HG03354 (cell line): ENCODE measurements around the gene NPC2.

ENCODE experiments used
- ATAC-seq: cut with Tn5 transposase; IDR thresholded peaks from one replicate; pipeline ENCODE4 v1.9.1; 2021; ENCODE audit warnings: mild to moderate bottlenecking; ENCODE audit not compliant: unreplicated experiment, poor library complexity, severe bottlenecking

The NPC2 gene

DNA sequence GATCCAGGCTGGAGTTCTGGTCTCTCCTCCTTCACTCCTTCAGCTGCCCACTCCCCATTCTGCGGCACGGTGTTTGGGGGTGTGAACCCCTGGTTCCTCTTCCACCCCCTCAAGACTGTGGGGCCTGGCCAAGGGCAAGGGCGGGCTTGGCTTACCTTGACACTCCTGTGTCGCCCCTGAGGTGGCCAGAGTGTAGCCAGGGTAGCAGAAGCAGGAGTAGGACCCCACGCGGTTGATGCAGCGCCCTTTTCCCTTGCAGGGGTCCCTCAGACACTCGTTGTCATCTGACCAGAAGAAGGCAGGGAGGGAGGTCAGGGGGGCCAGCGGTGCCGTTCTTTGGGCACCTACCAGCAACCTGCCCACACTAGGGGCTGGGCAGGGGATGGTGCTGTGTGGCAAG lies 28.7 kb upstream of the NPC2 start:
- no peak for ATAC-seq

GRCh38 chr14:74519316-74520074 lies 26.4 kb upstream of the NPC2 start:
- ATAC-seq: no peak

DNA sequence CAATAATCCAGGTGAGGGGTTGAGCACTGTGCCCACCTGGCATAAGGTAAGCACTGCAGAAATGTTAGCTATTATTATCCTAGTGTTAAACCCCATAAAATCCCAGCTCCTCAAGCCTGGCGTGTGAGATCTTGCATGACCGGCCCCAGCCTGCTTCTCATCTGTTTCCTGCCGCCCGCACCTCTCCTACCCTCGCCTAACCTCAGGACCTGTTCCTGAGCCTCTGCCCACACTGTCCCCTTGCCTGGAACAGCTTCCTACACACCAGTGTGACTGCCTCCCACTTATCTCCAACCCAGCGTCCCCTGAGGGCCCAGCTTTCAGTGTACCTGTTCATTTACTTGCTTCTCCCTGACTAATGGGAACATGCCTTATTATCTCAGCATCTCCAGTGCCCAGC lies 25.1 kb upstream of the NPC2 start:
- no peak for ATAC-seq

GRCh38 chr14:74517731-74518130 lies 24.6 kb upstream of the NPC2 start:
- no peak for ATAC-seq

DNA sequence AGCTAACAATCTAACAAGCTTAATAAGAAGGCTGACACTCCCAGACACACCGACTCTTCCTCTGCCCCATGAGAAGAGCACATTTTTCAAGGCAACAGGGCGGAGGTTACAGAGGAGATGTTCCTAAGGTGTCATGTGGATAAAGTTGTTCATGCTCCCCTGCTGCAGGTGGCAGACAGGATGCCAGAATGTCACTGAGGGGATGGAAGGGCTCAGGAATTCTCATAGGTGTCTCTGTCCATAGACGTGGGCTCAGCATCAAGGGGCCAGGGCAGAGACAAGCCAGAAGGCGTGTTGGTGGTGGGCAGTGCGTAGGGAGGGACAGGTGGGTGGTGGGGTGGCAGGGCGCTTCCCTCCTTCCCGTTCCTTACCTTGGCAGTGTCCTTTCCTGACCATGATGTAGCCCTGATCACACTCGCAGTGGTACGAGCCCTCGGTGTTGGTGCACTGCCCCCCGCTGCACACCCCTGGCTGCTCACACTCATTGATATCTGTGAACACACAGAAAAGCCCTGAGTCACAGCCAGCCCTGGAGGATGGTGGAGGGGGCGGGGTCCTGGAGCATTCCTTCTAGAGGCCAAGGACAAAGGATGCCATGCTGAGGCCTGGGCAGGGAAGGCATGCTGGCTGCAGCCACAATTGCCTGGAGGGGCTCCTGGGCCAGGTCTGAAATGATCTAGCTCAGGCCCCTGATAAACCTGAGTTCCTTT lies 23.5 kb upstream of the NPC2 start:
- ATAC-seq: no peak

DNA sequence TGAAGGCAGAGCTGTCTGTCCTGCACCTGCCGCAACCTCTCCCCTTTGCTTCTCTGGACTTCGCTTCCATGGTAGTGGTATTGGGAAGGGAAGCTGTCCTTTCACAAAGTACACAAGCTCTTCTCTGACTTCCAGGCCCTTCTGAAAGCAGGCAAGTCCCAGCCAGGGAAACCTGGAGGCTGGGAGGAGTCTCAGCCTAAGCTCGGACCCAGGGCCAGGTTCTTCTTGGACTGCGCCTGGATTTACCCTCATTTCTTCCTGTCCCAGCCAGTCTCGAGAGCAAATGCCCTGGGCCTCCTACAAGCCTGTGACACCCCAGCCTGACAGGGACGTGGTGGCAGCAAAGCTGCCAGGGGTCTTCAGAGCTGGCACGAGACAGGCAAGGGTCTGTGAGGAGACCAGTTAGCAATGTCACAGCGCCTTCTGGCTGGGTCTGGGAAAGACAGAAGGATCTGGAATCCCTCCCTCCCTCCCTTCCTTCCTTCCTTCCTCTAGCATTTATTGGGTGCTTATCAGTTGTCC lies 22.8 kb upstream of the NPC2 start:
- ATAC-seq: no peak

GRCh38 chr14:74514471-74514941 lies 21.4 kb upstream of the NPC2 start:
- no peak for ATAC-seq

DNA sequence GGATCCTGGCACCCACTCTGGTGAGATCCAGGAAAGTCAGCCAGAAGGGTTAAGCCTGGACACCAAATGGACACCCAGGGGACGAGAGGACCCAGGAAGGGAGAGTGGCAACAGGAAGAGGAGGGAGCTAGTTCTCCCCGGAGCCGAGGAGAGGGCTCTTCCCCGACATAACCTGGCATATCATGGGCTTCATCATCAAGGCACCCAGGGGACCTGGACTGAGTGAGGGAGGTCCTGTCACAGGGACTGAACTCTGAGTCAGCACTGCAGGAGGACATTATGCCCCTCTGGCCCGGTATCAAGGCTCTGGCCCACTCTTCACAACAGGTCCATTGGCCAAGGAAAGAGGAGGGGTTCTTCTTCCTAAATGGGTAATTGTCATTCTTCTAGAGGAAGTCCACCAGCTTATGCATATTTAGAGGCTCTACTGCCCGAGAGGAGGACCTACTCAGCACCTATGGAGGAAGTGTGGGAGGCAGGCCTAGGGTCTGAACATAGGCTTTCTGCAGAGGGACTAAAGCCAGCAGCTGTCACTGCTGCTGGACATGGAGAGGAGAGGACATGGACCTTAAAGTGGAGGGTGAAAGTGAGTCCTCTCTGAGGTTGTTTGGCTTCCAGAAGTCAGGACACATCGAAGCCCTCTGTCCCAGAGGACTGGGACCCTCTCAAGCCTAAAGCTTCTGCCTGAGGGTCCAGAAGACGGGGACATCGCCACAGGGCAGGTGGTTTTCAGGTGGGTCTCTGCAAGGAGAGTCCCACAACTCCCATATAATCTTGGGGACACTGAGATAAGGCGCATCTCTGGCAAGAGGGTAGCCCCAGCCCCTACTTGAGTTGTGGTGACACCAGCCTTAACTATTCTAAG lies 19.1 kb upstream of the NPC2 start:
- ATAC-seq: no peak

- no peak for ATAC-seq
Observed at GRCh38 chr14:74510959-74511409, 17.9 kb upstream of the NPC2 start.

DNA sequence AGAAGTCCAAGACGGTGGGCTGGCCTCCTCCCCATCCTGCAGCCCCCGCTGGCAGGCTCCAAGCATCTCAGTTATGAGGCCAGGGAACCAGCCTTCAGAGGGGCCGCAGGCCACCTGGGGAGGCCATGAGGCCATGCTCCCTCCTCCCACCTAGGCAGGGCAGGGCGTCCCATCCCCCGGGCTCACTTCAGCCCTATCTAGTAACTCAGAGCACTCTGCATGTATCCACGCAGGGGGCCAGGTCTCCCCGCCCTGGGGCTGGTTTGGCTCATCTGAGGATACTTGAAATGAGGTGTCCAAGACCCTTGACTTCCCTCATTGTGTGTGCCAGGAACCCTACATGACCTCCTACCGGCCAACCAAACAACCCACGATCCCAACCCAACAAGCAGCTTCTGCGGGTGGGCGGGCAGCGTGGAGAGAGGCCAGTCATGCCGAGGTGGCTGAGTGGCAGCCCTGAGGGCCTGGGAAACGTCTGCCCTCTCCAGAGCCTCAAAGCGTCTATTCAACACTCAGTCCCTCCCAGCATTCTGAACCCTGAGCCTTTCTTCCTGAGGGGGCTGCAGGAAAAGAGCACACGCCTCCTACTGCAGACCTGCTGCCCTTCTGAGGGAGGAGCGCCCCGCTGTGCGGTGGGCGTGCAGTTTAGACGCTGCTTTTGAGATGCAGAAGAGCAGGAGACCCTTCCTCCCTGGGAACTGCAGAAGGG lies 17.3 kb upstream of the NPC2 start:
- no peak for ATAC-seq

DNA sequence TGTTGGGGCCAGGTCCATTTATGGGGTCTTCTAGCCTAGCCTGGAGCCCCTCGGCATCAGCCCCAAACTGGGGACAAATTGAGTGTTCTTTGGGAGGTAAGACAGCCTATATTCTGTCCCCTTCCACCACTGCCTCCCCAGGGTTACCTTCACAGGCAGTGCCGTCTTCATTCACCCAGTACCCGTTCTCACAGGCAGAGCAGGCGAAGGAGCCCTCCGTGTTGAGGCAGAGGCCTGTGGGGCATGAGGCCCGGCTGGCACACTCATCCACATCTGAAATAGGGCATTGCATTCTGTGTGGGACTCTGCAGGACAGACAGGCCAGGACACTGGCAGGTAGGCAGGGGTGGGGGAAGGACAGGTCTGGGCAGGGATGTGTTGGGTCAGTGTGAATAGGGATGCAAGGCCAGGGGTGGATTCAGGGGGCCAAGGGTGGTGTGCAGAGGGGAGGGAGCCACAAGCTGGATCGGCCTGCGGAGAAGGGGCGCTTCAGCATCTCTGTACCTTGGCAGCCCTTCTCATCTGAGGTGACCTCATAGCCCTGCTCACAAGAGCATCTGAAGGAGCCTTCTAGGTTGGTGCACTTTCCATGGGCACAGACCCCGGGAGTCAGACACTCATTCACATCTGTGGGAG lies 16.6 kb upstream of the NPC2 start:
- no peak for ATAC-seq

- ATAC-seq: no peak
Observed at GRCh38 chr14:74508844-74509428, 15.8 kb upstream of the NPC2 start.

GRCh38 chr14:74508292-74508731 lies 15.2 kb upstream of the NPC2 start:
- ATAC-seq: no peak

GRCh38 chr14:74507840-74508239 lies 14.7 kb upstream of the NPC2 start:
- ATAC-seq: no peak

DNA sequence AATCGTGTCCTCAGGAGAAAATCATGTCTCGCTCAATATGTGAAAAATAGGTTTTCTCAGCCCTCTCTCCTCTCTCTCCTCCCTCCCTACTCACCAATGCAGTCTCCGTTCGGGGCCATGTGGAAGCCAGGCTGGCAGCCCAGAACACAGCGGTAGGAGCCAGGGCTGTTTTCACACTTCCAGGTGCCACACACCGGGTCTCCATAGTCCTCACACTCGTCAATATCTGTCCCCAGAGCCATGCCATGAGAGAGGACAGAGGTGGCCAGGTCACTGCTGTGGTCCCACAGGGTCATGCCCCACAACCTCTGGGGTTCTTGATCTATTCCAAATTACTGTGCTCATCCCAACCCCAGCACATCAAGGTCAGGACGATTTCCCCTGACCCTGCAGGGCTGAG lies 14.0 kb upstream of the NPC2 start:
- no peak for ATAC-seq

- no peak for ATAC-seq
Observed at GRCh38 chr14:74506411-74506851, 13.3 kb upstream of the NPC2 start.

GRCh38 chr14:74505831-74506230 lies 12.7 kb upstream of the NPC2 start:
- ATAC-seq: no peak

- no peak for ATAC-seq
Observed at GRCh38 chr14:74504874-74505720, 12.0 kb upstream of the NPC2 start.
